GM10248 (cell line): ENCODE results near the gene TIE1.

Experiments used
- CTCF ChIA-PET: fragments of 300-600 bp; sonication (Branson Sonifier 250); formaldehyde crosslinking; extraction: SDS; loops from one replicate; lab custom pipeline; 2021; ENCODE audit warnings: antibody characterized with exemption; lab: Yijun Ruan, JAX
- POLR2A ChIA-PET: fragments of 350-650 bp; sonication (Branson Sonifier 250); formaldehyde crosslinking; extraction: SDS; loops from one replicate; lab custom pipeline; 2020; ENCODE audit warnings: antibody characterized with exemption; lab: Yijun Ruan, JAX
- DNase-seq: peaks from one replicate; pipeline ENCODE4 v3.0.0; 2012; ENCODE audit errors: extremely low spot score
- TF ChIP-seq, protein P1 (sequence below): IDR thresholded peaks from 2 replicates; pipeline ENCODE4 v1.5.1; 2012; ENCODE audit warnings: mild to moderate bottlenecking, low read depth; ENCODE audit errors: extremely low read depth, missing control alignments, control extremely low read depth

Gene TIE1

DNA sequence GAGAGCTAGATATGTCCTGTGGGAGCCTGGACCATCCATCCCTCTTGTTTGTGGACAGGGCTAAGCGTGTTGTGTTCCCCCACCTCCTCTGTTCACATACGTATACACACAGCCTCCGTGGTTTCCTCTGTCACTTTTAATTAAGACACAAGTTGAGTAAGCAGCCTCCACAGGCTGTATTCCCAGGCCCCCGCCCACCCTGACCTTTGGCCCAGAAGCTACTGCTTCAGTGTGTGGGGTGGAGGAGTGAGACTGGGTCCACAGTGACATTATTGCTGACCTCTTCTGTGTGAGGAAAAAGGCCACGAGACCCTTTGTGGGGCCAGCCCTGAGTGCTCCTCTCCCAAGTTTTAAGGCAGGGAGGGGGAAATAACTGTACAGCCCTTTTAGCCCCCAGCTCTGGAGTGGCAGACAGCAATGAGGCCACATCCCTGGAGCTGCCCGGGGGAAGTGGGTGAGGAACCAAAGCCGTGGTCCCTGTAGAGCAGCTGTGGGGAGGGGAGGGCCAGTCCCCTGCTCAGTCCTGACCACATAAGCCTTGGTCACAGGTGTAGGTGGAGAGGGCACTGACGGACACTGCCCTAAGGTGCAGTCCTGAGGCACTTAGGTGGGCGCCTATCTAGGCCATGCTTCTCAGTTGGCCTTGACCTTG is 62.6 kb downstream of the TIE1 start:
- ChIA-PET POLR2A (no interaction called here), CTCF (no interaction called here)
- TF ChIP-seq, protein P1, sequence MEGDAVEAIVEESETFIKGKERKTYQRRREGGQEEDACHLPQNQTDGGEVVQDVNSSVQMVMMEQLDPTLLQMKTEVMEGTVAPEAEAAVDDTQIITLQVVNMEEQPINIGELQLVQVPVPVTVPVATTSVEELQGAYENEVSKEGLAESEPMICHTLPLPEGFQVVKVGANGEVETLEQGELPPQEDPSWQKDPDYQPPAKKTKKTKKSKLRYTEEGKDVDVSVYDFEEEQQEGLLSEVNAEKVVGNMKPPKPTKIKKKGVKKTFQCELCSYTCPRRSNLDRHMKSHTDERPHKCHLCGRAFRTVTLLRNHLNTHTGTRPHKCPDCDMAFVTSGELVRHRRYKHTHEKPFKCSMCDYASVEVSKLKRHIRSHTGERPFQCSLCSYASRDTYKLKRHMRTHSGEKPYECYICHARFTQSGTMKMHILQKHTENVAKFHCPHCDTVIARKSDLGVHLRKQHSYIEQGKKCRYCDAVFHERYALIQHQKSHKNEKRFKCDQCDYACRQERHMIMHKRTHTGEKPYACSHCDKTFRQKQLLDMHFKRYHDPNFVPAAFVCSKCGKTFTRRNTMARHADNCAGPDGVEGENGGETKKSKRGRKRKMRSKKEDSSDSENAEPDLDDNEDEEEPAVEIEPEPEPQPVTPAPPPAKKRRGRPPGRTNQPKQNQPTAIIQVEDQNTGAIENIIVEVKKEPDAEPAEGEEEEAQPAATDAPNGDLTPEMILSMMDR, result no peak
- no peak for DNase-seq

DNA sequence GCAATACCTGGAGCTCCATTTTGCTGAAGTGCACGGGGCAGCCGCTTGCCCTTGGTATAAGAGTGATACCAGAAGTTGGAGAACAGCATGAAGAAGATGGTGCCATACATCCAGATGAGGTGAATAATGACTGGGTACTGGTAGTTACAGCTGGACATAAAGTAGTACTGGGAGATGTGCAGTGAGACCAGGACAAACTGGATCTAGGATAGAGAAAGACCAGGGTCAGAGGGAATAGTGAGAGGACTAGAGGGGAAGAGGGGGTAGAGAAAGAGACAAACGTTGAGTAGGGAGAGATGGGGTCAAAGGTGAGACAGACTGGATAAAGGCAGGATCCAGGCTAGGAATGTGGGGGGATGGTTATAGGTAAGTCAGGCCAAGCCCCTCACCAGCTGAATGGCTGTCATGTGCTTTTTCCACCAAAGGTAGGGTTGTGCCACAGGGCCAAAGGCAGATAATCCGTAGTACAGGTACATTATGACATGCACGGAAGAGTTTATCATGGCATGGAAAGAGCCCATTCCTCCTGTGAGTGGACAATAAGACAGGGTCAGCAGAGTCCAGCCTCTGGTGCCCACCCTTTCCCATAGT is 63.2 kb downstream of the TIE1 start:
- ChIA-PET POLR2A (no interaction called here), CTCF (no interaction called here)

DNA sequence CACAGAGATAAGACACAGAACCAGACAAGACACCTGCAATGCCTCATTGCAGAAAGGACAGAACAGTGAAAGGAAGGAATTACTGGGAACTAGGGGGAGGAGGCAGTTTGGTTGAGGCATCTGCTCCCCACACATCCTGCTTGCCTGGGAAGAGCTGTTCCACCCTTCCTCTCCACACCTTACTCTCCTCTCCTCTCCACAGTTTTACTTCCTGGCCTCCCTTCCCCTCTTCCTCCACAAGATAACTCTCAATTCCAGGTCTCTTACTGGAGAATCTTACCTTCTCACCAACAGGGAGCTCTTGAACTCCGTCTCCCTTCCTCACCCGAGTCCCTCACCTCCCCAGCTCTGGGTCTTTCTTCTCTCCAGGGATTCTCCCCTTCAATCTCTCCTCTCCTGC is 64.9 kb downstream of the TIE1 start:
- ChIA-PET CTCF (no interaction called here), POLR2A (no interaction called here)
- no peak for DNase-seq
- TF ChIP-seq, protein P1, result no peak

More for the DNA sequence above, 63.2 kb downstream of the TIE1 start:
- DNase-seq, result no peak
- TF ChIP-seq, protein P1, result no peak

DNA sequence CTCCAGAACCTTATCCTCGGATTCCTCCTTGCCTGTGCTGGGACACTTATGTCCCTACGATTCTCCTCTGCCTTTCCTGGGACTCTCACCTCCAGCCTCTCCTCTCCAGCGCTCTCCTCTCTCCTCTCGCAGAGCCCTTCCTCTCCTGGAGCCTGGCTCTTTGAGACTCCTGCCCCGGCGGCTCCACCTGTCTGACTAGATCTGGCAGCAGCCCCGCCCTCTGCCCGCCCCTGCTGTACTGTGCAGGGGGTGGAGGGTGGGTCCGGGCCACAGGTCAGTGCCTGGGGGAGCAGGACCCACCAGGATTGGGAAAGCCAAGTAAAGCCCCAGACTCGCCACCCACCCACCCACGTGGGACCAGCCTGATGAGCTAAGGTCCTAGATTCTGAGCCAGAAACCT is 65.4 kb downstream of the TIE1 start:
- TF ChIP-seq, protein P1, result no peak
- DNase-seq, result no peak
- POLR2A ChIA-PET, result interaction anchor here (0.6 to 2.0 kb wide), 2 partner anchors 8 to 76 kb away, joined by 6 to 13 read pairs; partner anchors contain the start of gene CDC20
- CTCF ChIA-PET, result interaction anchor here (2.7 kb wide), 1 partner anchor 8 kb away, joined by 11 read pairs; the partner anchor contains the start of gene CDC20

DNA sequence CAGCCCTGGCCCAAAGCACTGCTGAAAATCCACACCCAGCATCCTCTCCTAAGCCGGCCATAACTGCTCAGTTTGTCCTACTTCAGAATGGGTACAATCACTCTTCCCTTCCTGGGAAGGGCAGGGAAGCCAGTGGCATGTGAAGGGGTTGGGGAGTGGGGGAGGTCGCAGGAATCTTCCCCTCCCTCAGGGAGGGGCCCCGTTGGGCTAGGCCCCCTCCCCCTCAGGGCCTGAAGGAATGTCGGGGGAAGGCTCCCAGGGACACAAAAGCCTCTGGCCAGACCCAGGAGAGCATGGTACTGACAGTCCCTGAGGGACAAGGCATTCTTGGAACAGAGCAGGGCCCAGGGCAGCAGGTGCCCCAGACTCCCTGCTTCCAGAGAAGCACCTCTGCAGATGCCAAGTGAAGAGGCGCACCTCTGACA is 65.8 kb downstream of the TIE1 start:
- CTCF ChIA-PET, result interaction anchor here (2.7 kb wide), 1 partner anchor 9 kb away, joined by 11 read pairs; the partner anchor contains the start of gene CDC20
- POLR2A ChIA-PET, result interaction anchor here (0.6 to 2.0 kb wide), 2 partner anchors 8 to 75 kb away, joined by 6 to 13 read pairs; partner anchors contain the start of gene CDC20
- TF ChIP-seq, protein P1, result no peak
- no peak for DNase-seq

DNA sequence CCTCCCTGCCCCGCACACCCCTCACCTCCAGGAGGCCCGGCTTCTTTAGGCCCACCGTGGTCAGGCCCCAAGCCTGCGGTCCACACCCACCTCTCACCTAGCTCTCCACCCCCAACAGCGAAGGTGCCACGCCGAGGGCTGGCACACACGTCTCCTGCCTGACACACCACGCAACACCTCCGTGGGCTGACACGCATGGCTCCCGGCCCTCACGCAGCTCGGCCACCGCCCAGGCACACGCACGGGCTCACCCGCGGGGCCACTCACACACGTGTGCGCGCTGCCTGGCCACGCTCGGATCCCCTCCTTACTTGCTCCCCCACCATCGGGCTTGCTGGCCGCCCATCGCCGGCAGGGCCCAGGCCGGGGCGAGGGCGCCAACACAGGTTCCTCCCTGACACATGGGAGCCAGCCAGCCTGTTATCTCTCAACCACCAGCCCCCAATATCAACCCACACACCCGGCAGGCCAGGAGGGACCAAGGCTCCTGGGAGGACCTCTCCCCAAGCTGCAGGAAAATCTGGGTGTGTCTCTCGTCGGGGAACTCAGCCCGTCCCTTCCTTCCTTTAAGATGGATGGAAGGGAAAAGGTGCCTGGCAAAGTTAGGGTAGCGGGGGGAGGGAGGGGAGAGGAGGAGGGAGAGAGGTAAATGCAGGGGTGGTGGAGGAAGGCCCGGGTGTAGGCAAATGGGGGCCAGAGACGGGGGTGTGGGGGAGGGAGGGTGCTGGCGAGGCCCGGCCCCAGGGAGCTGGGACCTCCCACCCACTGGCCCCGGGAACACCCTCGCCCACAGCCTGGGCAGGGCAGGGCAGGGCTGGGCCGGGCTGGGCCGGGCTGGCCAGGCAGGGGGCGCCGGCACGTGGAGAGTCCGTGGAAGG is 66.5 kb downstream of the TIE1 start:
- POLR2A ChIA-PET, result interaction anchor here (0.5 to 2.0 kb wide), 9 partner anchors 9 to 1537 kb away, joined by 3 to 13 read pairs (median 4); partner anchors contain the start of genes CDC20, HYI and KDM4A

More for the DNA sequence above, 66.5 kb downstream of the TIE1 start:
- CTCF ChIA-PET, result interaction anchor here (0.9 to 2.7 kb wide), 8 partner anchors 7 to 141 kb away, joined by 3 to 11 read pairs (median 4); partner anchors contain the start of gene CDC20
- TF ChIP-seq, protein P1, result no peak
- DNase-seq, result peak; percentile 81
